ENCODE results near the gene ZFHX3. TPM values are rescaled to one million over a fixed set of nuclear protein-coding genes. Genes with fewer than 3 reads are reported as not detected.

ZFHX3 gene
- total and polyA plus RNA-seq, 10 donors: 0.47 to 18.5 (median 11.1) TPM

DNA sequence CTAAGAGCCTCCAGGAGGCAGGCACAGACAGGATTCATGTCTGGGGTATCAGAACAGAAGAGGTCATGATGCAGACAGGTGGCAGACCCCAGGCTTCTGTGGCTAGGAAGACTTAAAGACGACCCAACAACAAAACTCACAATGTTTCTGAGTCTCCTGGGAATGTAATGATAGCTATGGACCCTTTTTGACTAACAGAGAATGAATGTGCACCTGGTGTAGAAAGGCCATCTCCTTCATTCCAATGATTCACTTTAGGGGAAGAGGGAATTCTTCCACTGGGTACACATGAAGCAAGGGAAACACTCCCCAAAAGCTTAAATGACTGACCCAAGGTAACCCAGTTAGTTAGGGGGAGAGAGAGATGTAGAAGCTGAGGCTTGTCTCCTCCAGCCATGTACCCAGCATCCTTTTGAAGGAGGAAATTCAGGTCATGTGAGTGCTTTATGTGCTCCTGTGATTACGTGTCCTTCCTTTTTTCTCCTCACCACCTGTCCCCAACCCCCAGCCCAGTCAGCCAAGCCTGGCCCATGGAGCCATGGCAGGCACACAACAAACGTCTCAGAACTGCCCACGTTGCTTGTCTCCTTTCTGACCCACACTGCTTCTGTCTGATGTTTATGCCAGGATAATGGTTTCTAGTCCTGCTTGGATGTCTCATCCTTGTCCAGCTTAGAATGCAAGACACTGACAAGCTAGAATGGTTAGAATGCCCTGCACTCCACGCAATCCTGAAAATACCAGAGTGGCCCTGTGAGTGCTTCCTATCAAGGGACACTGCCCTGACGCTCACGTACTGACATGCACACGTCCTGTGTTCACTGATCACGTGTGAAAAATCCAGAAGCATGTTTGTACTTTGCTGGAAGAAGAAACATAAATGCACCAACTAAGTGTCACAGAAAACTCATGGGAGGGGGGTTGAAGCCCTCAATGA, 156.4 kb downstream of the ZFHX3 start:
- H3K4me3 ChIP-seq: no peak overlapping the region
- intact Hi-C loops (cut with DNase I; ENCODE audit: low total_unique reads): no loop called here
- 67 to 80% (median 73%) methylated on average over 9 of the region's 9 CpGs for WGBS, 5 donors

DNA sequence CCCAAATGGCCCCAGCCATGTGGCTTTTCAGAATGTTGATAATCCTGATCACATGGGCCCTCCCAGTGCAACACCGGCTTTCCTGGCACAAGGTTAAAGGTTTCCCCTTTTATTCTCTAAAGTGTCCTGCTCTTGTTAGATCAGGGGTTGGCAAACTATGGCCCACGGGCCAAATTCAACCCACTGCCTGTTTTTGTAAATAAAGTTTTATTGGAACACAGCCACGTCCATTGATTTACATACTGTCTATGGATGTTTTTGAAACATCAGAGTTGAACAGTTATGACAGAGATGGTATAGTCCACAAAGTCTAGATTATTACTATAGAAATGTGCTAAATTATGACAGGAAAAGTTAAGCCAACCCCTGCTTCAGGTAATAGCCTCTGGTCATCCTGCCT, 157.3 kb downstream of the ZFHX3 start:
- DNase-seq: no peak
- no peaks in the 10 kb centered on the region for H3K27me3 ChIP-seq (replicated peaks in 1 of 7)
- TF ChIP-seq POLR2A (IDR thresholded peaks at IDR 0.05) (no peak), POLR2AphosphoS5 (IDR thresholded peaks at IDR 0.05) (no peak)
- TF ChIP-seq, protein P1, sequence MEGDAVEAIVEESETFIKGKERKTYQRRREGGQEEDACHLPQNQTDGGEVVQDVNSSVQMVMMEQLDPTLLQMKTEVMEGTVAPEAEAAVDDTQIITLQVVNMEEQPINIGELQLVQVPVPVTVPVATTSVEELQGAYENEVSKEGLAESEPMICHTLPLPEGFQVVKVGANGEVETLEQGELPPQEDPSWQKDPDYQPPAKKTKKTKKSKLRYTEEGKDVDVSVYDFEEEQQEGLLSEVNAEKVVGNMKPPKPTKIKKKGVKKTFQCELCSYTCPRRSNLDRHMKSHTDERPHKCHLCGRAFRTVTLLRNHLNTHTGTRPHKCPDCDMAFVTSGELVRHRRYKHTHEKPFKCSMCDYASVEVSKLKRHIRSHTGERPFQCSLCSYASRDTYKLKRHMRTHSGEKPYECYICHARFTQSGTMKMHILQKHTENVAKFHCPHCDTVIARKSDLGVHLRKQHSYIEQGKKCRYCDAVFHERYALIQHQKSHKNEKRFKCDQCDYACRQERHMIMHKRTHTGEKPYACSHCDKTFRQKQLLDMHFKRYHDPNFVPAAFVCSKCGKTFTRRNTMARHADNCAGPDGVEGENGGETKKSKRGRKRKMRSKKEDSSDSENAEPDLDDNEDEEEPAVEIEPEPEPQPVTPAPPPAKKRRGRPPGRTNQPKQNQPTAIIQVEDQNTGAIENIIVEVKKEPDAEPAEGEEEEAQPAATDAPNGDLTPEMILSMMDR (IDR thresholded peaks at IDR 0.05 in 8 of 11, conservative IDR thresholded peaks at IDR 0.05 in 3 of 11): no peak
- intact Hi-C loops (cut with DNase I; ENCODE audit: low total_unique reads): no loop called here
- WGBS, 5 donors: 90 to 97% (median 93%) methylated on average over 3 of the region's 3 CpGs
- peaks cover 0 to 42% (median 0%) of the 10 kb centered on the region in 6 donors for H3K36me3 ChIP-seq
- H3K27ac ChIP-seq: no peak overlapping the region
- H3K4me1 ChIP-seq: no peaks in the 10 kb centered on the region
- H3K4me3 ChIP-seq: no peak overlapping the region
- H3K9me3 ChIP-seq: peaks cover 0 to 15% (median 7%) of the 10 kb centered on the region in 8 donors

More for the DNA sequence above, 156.4 kb downstream of the ZFHX3 start:
- DNase-seq: no peak
- Histone ChIP-seq H3K27ac (no peak overlapping the region), H3K9me3 (peaks cover 0 to 15% (median 7%) of the 10 kb centered on the region in 8 donors), H3K4me1 (no peaks in the 10 kb centered on the region), H3K36me3 (peaks cover 0 to 33% (median 0%) of the 10 kb centered on the region in 6 donors), H3K27me3 (replicated peaks in 1 of 7) (no peaks in the 10 kb centered on the region)
- no peak for TF ChIP-seq POLR2A (IDR thresholded peaks at IDR 0.05)
- TF ChIP-seq, protein P1 (IDR thresholded peaks at IDR 0.05 in 8 of 11, conservative IDR thresholded peaks at IDR 0.05 in 3 of 11): no peak
- TF ChIP-seq POLR2AphosphoS5 (IDR thresholded peaks at IDR 0.05): no peak

DNA sequence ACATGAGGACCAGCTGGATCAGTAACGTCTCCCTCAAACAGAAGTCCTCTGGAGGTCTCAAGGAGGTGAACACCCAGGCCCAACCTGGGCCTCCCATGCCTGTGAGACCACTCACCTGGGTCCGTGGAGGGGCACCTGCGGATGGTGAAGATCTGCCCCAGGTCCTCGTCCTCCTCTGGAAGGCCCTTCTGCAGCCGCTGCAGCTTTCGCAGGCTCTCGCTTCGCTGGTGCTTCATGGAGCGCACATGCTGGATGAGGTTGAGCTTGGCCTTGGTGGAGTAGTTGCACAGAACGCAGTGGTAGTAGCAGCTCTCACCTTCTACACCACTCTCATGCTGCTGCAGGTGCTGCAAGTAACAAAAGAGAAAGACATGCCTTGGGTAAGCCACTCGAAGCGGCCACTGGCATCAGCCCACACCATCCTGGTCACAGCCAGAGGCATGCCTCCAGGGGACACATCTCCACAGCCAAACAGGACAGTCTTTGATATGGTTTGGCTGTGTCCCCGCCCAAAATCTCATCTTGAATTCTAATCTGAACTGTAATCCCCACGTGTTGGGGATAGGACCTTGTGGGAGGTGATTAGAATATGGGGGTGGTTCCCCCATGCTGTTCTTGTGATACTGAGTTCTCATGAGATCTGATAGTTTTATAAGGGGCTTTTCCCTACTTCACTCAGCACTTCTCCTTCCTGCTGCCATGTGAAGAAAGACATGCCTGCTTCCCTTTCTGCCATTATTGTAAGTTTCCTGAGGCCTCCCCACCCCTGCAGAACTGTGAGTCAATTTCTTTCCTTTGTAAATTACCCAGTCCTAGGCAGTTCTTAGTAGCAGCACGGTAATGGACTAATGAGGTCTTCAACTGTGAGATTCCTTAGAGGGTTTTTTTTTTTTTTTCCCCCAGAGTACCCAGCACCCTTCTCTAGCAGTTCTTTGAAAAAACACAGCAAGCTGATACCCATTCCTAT, 158.0 kb downstream of the ZFHX3 start:
- TF ChIP-seq POLR2AphosphoS5 (IDR thresholded peaks at IDR 0.05) (no peak), POLR2A (IDR thresholded peaks at IDR 0.05) (no peak)
- TF ChIP-seq, protein P1 (IDR thresholded peaks at IDR 0.05 in 8 of 11, conservative IDR thresholded peaks at IDR 0.05 in 3 of 11): no peak
- intact Hi-C loops (cut with DNase I; ENCODE audit: low total_unique reads): no loop called here

More for the DNA sequence above, 158.0 kb downstream of the ZFHX3 start:
- WGBS, 5 donors: 87 to 96% (median 94%) methylated on average over 10 to 15 of the region's 15 CpGs
- no peak for DNase-seq
- Histone ChIP-seq H3K27me3 (replicated peaks in 1 of 7) (no peaks in the 10 kb centered on the region), H3K27ac (no peak overlapping the region), H3K36me3 (peaks cover 0 to 48% (median 0%) of the 10 kb centered on the region in 6 donors), H3K9me3 (peaks cover 0 to 15% (median 7%) of the 10 kb centered on the region in 8 donors), H3K4me3 (no peak overlapping the region), H3K4me1 (no peaks in the 10 kb centered on the region)
